NOMO-1 treated with DMSO at 0.1 percent for 48 hours (cell line): ENCODE measurements around the gene ACAP3.

Source experiments
- DNase-seq: peaks from one replicate; lab custom pipeline; 2025; ENCODE audit not compliant: unreplicated experiment; lab: John Stamatoyannopoulos, UW

The ACAP3 gene

GRCh38 chr1:1331068-1331965 is 23.6 kb upstream of the ACAP3 start, which contains the start of gene TAS1R3:
TAS1R3 (plus strand) TSS chr1:1331280; CDS start chr1:1331346, 66 bp downstream.
- DNase-seq = no peak

- no peak for DNase-seq
Observed at GRCh38 chr1:1330366-1331067, 22.8 kb upstream of the ACAP3 start.

GRCh38 chr1:1329304-1330210 is 21.8 kb upstream of the ACAP3 start:
- DNase-seq = no peak

- no peak for DNase-seq
Observed at GRCh38 chr1:1328254-1328653, 20.5 kb upstream of the ACAP3 start.

- DNase-seq = no peak
Observed at GRCh38 chr1:1327291-1327690, 19.6 kb upstream of the ACAP3 start.

- no peak for DNase-seq
Observed at GRCh38 chr1:1326075-1326605, 18.4 kb upstream of the ACAP3 start.

- no peak for DNase-seq
Observed at GRCh38 chr1:1325288-1326074, 17.8 kb upstream of the ACAP3 start.

GRCh38 chr1:1324524-1325287 is 17.0 kb upstream of the ACAP3 start, which contains the start of the genes CPTP and INTS11:
CPTP (plus strand) TSS chr1:1324802; CDS start chr1:1326911, 2,109 bp downstream.
INTS11 (minus strand) TSS chr1:1324660; CDS start chr1:1324608, 52 bp downstream.
- peak; percentile 84 for DNase-seq

- no peak for DNase-seq
Observed at GRCh38 chr1:1324084-1324523, 16.4 kb upstream of the ACAP3 start.

GRCh38 chr1:1322952-1323351 is 15.2 kb upstream of the ACAP3 start:
- DNase-seq = no peak

- no peak for DNase-seq
Observed at GRCh38 chr1:1322418-1322817, 14.7 kb upstream of the ACAP3 start.

GRCh38 chr1:1321477-1321876 is 13.7 kb upstream of the ACAP3 start:
- DNase-seq = no peak

- DNase-seq = no peak
Observed at GRCh38 chr1:1320666-1321448, 13.1 kb upstream of the ACAP3 start.

- no peak for DNase-seq
Observed at GRCh38 chr1:1319646-1319941, 11.9 kb upstream of the ACAP3 start.

- DNase-seq = no peak
Observed at GRCh38 chr1:1318777-1319645, 11.3 kb upstream of the ACAP3 start.

- no peak for DNase-seq
Observed at GRCh38 chr1:1318131-1318652, 10.5 kb upstream of the ACAP3 start.

GRCh38 chr1:1317420-1317819 is 9.7 kb upstream of the ACAP3 start:
- no peak for DNase-seq
